Psoas muscle (tissue), 8 donors: ENCODE data around the gene PDZRN4. TPM values are rescaled to one million over a fixed set of nuclear protein-coding genes. Genes with fewer than 3 reads are reported as not detected.
"Not testable (repeated sequence)": the region's sequence is repeated elsewhere in the genome, so short reads cannot be mapped to it uniquely, and the experiment has no call there.

Source experiments
- ATAC-seq, 4 donors: fragments of 200-7000 bp; cut with Tn5 transposase; one replicate each; pipeline ENCODE4 v1.9.1; 2020; ENCODE audit warnings: moderate library complexity in 3 of 4, mild to moderate bottlenecking in 2 of 4
- DNase-seq, 2 donors: peaks; one replicate each; pipeline ENCODE4 v3.0.0-alpha.2; 2020
- H3K27ac ChIP-seq: fragments of 200-600 bp; one replicate; pipeline ENCODE4 v1.8.0; 2022
- H3K27me3 ChIP-seq, 3 donors: fragments of 200-600 bp in 1 of 3; one replicate each; pipeline versions ENCODE4 v1.6.1 to v1.8.0; 2013 to 2022; ENCODE audit warnings: low read length in 2 of 3, mild to moderate bottlenecking in 2 of 3, moderate library complexity in 1 of 3; ENCODE audit not compliant: insufficient read depth in 3 of 3
- H3K36me3 ChIP-seq, 2 donors: fragments of 200-600 bp in 1 of 2; one replicate each; pipeline versions ENCODE4 v1.6.1 to v1.8.0; 2013 to 2022; ENCODE audit warnings: low read depth in 1 of 2, mild to moderate bottlenecking in 1 of 2, moderate library complexity in 1 of 2; ENCODE audit not compliant: insufficient read depth in 1 of 2
- H3K4me1 ChIP-seq: fragments of 200-600 bp; one replicate; pipeline ENCODE4 v1.8.0; 2022
- H3K4me3 ChIP-seq: fragments of 200-600 bp; one replicate; pipeline ENCODE4 v1.8.0; 2022; ENCODE audit warnings: mild to moderate bottlenecking
- H3K9me3 ChIP-seq: fragments of 200-600 bp; one replicate; pipeline ENCODE4 v1.8.0; 2022
- WGBS, 3 donors: extraction: QIAGEN DNeasy Blood & Tissue Kit; methylation state at CpG; one replicate each; pipeline versions ENCODE4 v1.1.6 to v1.1.7; 2013; 5-methylcytosine and 5-hydroxymethylcytosine counted together
- intact Hi-C, 2 donors: fragments of 100-400 bp; cut with DNase I; formaldehyde crosslinking; loops; one replicate each; pipeline versions ENCODE4 v1.11.0 to v1.14.2; 2022
- polyA plus RNA-seq, 3 donors: library from polyadenylated mRNA; stranded (reverse); fragments of 200-250 nt; gene quantifications; one replicate each; pipeline ENCODE4 v1.2.3, GENCODE V29; 2013
- total RNA-seq, 4 donors: library from RNA; stranded (reverse); fragmentation: NEBNext Ultra II Directional in 2 of 4; extraction: Animal tissue kit (Norgen Biotek cat#: 25700) in 2 of 4; gene quantifications; one replicate each; pipeline versions ENCODE4 v1.2.1 to v1.2.4, GENCODE V29; 2021 to 2023
- TF ChIP-seq, protein P1 (sequence below): fragments of 200-600 bp; IDR thresholded peaks from one replicate; pipeline ENCODE4 v1.8.0; 2022; ENCODE audit warnings: antibody characterized with exemption
- donor health status: healthy with polysubstance abuse.
- donor health status: DM: no; HTN: no; CAD: no; lungs with moderate emphysema.
- donor health status: Bipolar disorder and iron deficiency.
- donor health status: healthy.
- donor health status: DM: yes; HTN: yes; CAD: no.
- donor health status: DM: no; HTN: no; CAD: no.
- donor health status: DM: no; HTN: no; CAD: no.
- donor health status: DM: yes; HTN: yes; CAD: no.

The PDZRN4 gene
- total and polyA plus RNA-seq, 7 donors: 0.11 to 0.39 (median 0.20) TPM; not detected in 1

DNA sequence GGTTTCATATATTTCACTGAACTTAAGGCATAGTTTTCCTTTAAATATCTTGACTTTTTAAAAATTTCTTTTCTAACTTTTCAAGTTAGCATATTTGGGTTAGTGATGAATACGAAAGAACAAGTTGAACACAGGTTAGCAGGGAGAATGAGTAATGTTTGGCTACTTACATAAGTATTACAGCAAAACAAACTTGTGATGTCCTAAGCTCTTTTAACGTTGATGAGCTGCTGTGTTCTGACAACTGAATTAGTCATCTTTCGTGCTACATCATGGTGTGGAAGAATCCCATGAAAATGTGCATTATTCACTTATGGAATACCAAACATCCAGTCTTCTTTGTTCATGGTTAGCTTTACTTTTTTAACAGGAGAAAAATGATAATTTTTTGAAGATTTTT is 36.3 kb upstream of the PDZRN4 start:
- no peaks in the 10 kb centered on the region for H3K27me3 ChIP-seq
- no peak overlapping the region for H3K27ac ChIP-seq
- H3K4me1 ChIP-seq: no peaks in the 10 kb centered on the region
- intact Hi-C loops: no loop called here
- no peaks in the 10 kb centered on the region for H3K36me3 ChIP-seq
- H3K4me3 ChIP-seq: no peak overlapping the region
- DNase-seq (no peak), ATAC-seq (no peak)
- H3K9me3 ChIP-seq: no peaks in the 10 kb centered on the region
- TF ChIP-seq, protein P1, sequence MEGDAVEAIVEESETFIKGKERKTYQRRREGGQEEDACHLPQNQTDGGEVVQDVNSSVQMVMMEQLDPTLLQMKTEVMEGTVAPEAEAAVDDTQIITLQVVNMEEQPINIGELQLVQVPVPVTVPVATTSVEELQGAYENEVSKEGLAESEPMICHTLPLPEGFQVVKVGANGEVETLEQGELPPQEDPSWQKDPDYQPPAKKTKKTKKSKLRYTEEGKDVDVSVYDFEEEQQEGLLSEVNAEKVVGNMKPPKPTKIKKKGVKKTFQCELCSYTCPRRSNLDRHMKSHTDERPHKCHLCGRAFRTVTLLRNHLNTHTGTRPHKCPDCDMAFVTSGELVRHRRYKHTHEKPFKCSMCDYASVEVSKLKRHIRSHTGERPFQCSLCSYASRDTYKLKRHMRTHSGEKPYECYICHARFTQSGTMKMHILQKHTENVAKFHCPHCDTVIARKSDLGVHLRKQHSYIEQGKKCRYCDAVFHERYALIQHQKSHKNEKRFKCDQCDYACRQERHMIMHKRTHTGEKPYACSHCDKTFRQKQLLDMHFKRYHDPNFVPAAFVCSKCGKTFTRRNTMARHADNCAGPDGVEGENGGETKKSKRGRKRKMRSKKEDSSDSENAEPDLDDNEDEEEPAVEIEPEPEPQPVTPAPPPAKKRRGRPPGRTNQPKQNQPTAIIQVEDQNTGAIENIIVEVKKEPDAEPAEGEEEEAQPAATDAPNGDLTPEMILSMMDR: no peak
- WGBS, 3 donors: 40 to 42% (median 41%) methylated on average over 3 of the region's 3 CpGs

DNA sequence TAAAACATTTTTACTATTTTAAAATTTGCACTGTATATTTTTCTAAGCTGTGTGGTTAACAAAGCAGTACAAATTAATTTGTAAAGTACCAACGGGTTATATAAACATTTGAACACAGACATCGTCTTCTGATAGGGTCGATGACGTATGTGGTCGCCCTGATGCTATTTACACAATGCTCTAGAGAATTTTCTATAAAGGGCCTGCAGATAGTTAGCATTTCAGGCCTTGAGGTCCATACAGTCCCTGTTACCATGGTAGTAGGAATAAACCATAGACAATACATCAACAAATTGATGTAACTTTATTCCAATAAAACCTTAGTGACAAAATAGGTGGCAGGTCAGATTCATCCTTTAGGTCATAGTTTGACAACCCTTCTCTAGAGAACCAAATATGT is 25.7 kb upstream of the PDZRN4 start:
- WGBS, 3 donors: 63 to 71% (median 70%) methylated on average over 5 of the region's 5 CpGs
- no peak for ATAC-seq

DNA sequence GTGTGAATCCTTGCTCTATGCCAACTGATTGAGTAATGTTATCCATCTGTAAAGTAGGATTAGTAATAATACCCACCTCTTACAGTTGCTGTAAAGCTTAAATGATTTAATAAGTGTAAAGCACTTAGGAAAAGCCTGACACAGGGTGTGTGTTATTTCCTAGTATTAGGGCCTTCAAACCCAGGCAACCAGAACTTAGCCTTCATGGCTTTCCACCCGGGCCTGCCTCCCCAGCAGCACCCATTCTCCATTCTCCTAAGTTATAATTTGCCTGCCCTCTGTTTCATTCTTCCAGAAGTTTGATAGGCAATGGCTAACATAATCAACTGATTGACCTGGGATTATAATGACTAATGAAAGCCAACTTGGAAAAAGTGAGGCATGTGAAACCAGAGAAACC is 20.4 kb upstream of the PDZRN4 start:
- DNase-seq (no peak), ATAC-seq (no peak)
- intact Hi-C loops: no loop called here
- Histone ChIP-seq H3K27ac (no peak overlapping the region), H3K9me3 (no peaks in the 10 kb centered on the region), H3K4me3 (no peak overlapping the region), H3K36me3 (no peaks in the 10 kb centered on the region), H3K4me1 (no peaks in the 10 kb centered on the region), H3K27me3 (no peaks in the 10 kb centered on the region)
- TF ChIP-seq, protein P1: no peak
- 58 to 75% (median 71%) methylated on average over 1 of the region's 1 CpG for WGBS, 3 donors

More for the DNA sequence above, 25.7 kb upstream of the PDZRN4 start:
- H3K9me3 ChIP-seq: no peaks in the 10 kb centered on the region
- TF ChIP-seq, protein P1: no peak
- no peak for DNase-seq
- no peaks in the 10 kb centered on the region for H3K27me3 ChIP-seq
- no peak overlapping the region for H3K4me3 ChIP-seq
- H3K4me1 ChIP-seq: no peaks in the 10 kb centered on the region
- H3K27ac ChIP-seq: no peak overlapping the region
- intact Hi-C loops: no loop called here
- no peaks in the 10 kb centered on the region for H3K36me3 ChIP-seq

DNA sequence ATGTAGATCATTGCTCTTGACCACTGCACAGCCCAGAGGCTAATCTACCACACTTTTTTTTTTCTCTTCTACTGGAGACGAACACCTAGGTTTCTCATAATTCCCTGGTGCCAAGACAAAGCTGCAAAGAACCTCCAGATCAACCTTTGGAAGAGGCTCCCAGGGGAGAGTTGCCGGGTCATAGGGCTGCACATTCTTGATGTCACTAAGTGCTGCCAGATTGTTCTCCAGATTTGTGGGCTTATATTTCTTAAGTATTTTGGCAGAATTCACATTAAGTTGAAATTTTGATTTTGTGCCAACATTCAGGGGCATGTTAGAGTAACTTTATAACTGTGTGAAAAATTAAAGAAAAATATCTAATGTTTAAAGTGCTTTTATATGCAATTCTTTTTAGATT is 13.5 kb upstream of the PDZRN4 start:
- TF ChIP-seq, protein P1: no peak
- Histone ChIP-seq H3K4me1 (no peaks in the 10 kb centered on the region), H3K36me3 (no peaks in the 10 kb centered on the region), H3K4me3 (no peak overlapping the region), H3K9me3 (no peaks in the 10 kb centered on the region), H3K27me3 (no peaks in the 10 kb centered on the region), H3K27ac (no peak overlapping the region)
- no peak for DNase-seq
- WGBS, 3 donors: 9 to 21% (median 16%) methylated on average over 2 of the region's 2 CpGs
- no peak for ATAC-seq
- intact Hi-C loops: no loop called here

DNA sequence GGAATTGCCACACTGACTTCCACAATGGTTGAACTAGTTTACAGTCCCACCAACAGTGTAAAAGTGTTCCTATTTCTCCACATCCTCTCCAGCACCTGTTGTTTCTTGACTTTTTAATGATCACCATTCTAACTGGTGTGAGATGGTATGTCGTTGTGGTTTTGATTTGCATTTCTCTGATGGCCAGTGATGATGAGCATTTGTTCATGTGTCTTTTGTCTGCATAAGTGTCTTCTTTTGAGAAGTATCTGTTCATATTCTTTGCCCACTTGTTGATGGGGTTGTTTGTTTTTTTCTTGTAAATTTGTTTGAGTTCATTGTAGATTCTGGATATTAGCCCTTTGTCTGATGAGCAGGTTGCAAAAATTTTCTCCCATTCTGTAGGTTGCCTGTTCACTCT is 8.6 kb upstream of the PDZRN4 start:
- H3K9me3 ChIP-seq, ATAC-seq, H3K27me3 ChIP-seq, H3K4me3 ChIP-seq, H3K36me3 ChIP-seq, H3K4me1 ChIP-seq, DNase-seq, intact Hi-C loops, H3K27ac ChIP-seq: not testable (repeated sequence)
- WGBS, 3 donors: 92 to 94% (median 92%) methylated on average over 1 of the region's 1 CpG
